Endothelial cell of umbilical vein (primary cell): ENCODE measurements around the gene FOXP4. TPM values are rescaled to one million over a fixed set of nuclear protein-coding genes. Genes with fewer than 3 reads are reported as not detected.

Experiments
- BruUV-seq: library from RNA; stranded (reverse); fragments of 400-500 nt; replicated peaks from 2 replicates; lab custom pipeline; 2021; lab: Mats Ljungman, UMichigan
- CTCF ChIA-PET: fragments of 300-600, 350-600 bp; sonication (Branson Sonifier 250); formaldehyde crosslinking; loops from one replicate; lab custom pipeline; 2021; ENCODE audit warnings: antibody characterized with exemption, inconsistent platforms; lab: Charles Lee
- POLR2A ChIA-PET: fragments of 300-600, 350-600 bp; sonication (Branson Sonifier 250); formaldehyde crosslinking; loops from one replicate; lab custom pipeline; 2021; ENCODE audit warnings: antibody characterized with exemption, inconsistent platforms; lab: Charles Lee
- DNase-seq: peaks from one replicate; pipeline ENCODE4 v3.0.0-alpha.2; 2011; ENCODE audit warnings: low read depth, low spot score
- FAIRE-seq: peaks from 2 replicates; lab custom pipeline; 2011; peaks lifted over from hg19 to GRCh38; lab: Jason Lieb, UNC
- H2AFZ ChIP-seq: 2 replicates; pipeline ENCODE4 v1.6.0; 2012; ENCODE audit warnings: low read depth, low read length, control low read depth, inconsistent platforms
- H3K27ac ChIP-seq: 2 replicates; pipeline ENCODE4 v1.5.1; 2011; ENCODE audit warnings: low read depth, mild to moderate bottlenecking, control low read depth, low read length, moderate library complexity; ENCODE audit not compliant: insufficient read depth
- H3K27me3 ChIP-seq, 2 experiments: 2 replicates each; pipeline versions ENCODE4 v1.6.0 to v1.6.1; 2011; ENCODE audit warnings: low read length in 2 of 2, mixed read lengths in 1 of 2; ENCODE audit not compliant: control insufficient read depth in 2 of 2, insufficient read depth in 2 of 2
- H3K36me3 ChIP-seq, 2 experiments: 2 replicates in 1 of 2; 3 replicates in 1 of 2; pipeline ENCODE4 v1.5.1; 2011; ENCODE audit warnings: low read length in 2 of 2, mild to moderate bottlenecking in 1 of 2, moderate library complexity in 1 of 2; ENCODE audit not compliant: control insufficient read depth in 2 of 2, insufficient read depth in 2 of 2; ENCODE audit errors: extremely low read depth in 1 of 2
- H3K4me1 ChIP-seq: 3 replicates; pipeline ENCODE4 v1.5.1; 2011; ENCODE audit warnings: mild to moderate bottlenecking, low read length; ENCODE audit not compliant: control insufficient read depth, insufficient read depth; ENCODE audit errors: extremely low read depth
- H3K4me2 ChIP-seq: 2 replicates; pipeline ENCODE4 v1.6.1; 2011; ENCODE audit warnings: low read length, control low read depth, mixed read lengths; ENCODE audit not compliant: insufficient read depth
- H3K4me3 ChIP-seq, 3 experiments: fragments of 200-600 bp in 1 of 3; sonication (generic), shearing (Covaris generic) in 1 of 3; replicated peaks in 1 of 3; 2 replicates each; pipeline ENCODE4 v1.5.1; 2011 to 2016; ENCODE audit warnings: control low read depth in 3 of 3, low read length in 3 of 3, mild to moderate bottlenecking in 2 of 3, inconsistent platforms in 1 of 3, low read depth in 1 of 3, moderate library complexity in 1 of 3; ENCODE audit not compliant: insufficient read depth in 1 of 3
- H3K79me2 ChIP-seq: 2 replicates; pipeline ENCODE4 v1.6.0; 2012; ENCODE audit warnings: low read length, inconsistent platforms; ENCODE audit not compliant: control insufficient read depth, insufficient read depth
- H3K9ac ChIP-seq: replicated peaks from 2 replicates; pipeline ENCODE3; 2011; ENCODE audit warnings: low read length, control low read depth; ENCODE audit not compliant: insufficient read depth; ENCODE audit errors: extremely low read depth
- H3K9me1 ChIP-seq: replicated peaks from 3 replicates; pipeline ENCODE4 v1.6.0; 2011; ENCODE audit warnings: mild to moderate bottlenecking, low read length; ENCODE audit not compliant: control insufficient read depth, insufficient read depth; ENCODE audit errors: extremely low read depth
- H3K9me3 ChIP-seq: replicated peaks from 2 replicates; pipeline ENCODE4 v1.5.1; 2012; ENCODE audit warnings: low read length, inconsistent platforms; ENCODE audit not compliant: control insufficient read depth, insufficient read depth
- H4K20me1 ChIP-seq: replicated peaks from 2 replicates; pipeline ENCODE3; 2011; ENCODE audit warnings: mild to moderate bottlenecking, low read length; ENCODE audit not compliant: control insufficient read depth, insufficient read depth; ENCODE audit errors: extremely low read depth
- CTCF ChIP-seq, 2 donors: IDR thresholded peaks; 1 replicate in 1 of 2; 2 replicates in 1 of 2; pipeline ENCODE4 v1.5.1; 2011; ENCODE audit warnings: low read length in 2 of 2, mild to moderate bottlenecking in 2 of 2, moderate library complexity in 2 of 2, control low read depth in 1 of 2, inconsistent platforms in 1 of 2, low read depth in 1 of 2; ENCODE audit not compliant: insufficient read depth in 1 of 2; ENCODE audit errors: extremely low read depth in 1 of 2
- EZH2 ChIP-seq: IDR thresholded peaks from 2 replicates; pipeline ENCODE4 v1.6.1; 2012; ENCODE audit warnings: borderline replicate concordance, low read depth, mild to moderate bottlenecking, moderate library complexity, low read length, inconsistent platforms; ENCODE audit not compliant: severe bottlenecking
- FOS ChIP-seq: IDR thresholded peaks from 2 replicates; pipeline ENCODE4 v1.6.1; 2011; ENCODE audit warnings: mild to moderate bottlenecking, low read length, moderate library complexity, borderline replicate concordance; ENCODE audit not compliant: insufficient read depth
- JUN ChIP-seq: IDR thresholded peaks from 2 replicates; pipeline ENCODE4 v1.6.1; 2011; ENCODE audit warnings: borderline replicate concordance, low read depth; ENCODE audit not compliant: insufficient read length, insufficient read depth
- MYC ChIP-seq: IDR thresholded peaks from one replicate; pipeline ENCODE4 v1.6.1; 2011; ENCODE audit warnings: mild to moderate bottlenecking, low read depth, low read length
- POLR2A ChIP-seq: IDR thresholded peaks from 2 replicates; pipeline ENCODE4 v1.6.1; 2012; ENCODE audit warnings: low read depth, mild to moderate bottlenecking, control low read depth, low read length
- POLR2AphosphoS5 ChIP-seq: IDR thresholded peaks from 2 replicates; pipeline ENCODE4 v1.6.1; 2012; ENCODE audit warnings: low read depth, mild to moderate bottlenecking, control low read depth, low read length, moderate library complexity; ENCODE audit not compliant: insufficient read depth
- dilution Hi-C: fragments of 300-500 bp; cut with MboI; formaldehyde crosslinking; loops from one replicate; pipeline ENCODE4 v1.15.0; 2019; ENCODE audit warnings: low sequenced_read_pairs; ENCODE audit not compliant: extremely low pct_ligation_motif_present
- intact Hi-C: fragments of 100-400 bp; cut with micrococcal nuclease; formaldehyde crosslinking; loops from one replicate; pipeline ENCODE4 v1.10.0; 2022
- polyA plus RNA-seq, 4 experiments: library from polyadenylated mRNA; depleted of rRNA in 3 of 4; stranded (reverse) in 3 of 4; unstranded in 1 of 4; fragments of >200 nt; gene quantifications; 2 replicates each; pipeline versions ENCODE4 v1.2.1 to v1.2.3, GENCODE V29; 2011 to 2012; ENCODE audit warnings: missing spikeins in 1 of 4
- total RNA-seq: library from RNA; stranded (reverse); gene quantifications from 2 replicates; pipeline ENCODE4 v1.2.3, GENCODE V29; 2021

Gene FOXP4
- total and polyA plus RNA-seq, 2 donors (not counting 3 experiments of a cell fraction or from before 2014, with no cell fraction given): 5.6 to 23.9 TPM

GRCh38 chr6:41588111-41588510, 41.9 kb downstream of the FOXP4 start:
- TF ChIP-seq POLR2A (no peak), POLR2AphosphoS5 (no peak), EZH2 (no peak), CTCF (IDR thresholded peaks at IDR 0.05; ENCODE audit: extremely low read depth in 1 of 2, insufficient read depth in 1 of 2, low read depth in 1 of 2, low read length in 2 of 2) (no peak), FOS (no peak), JUN (no peak), MYC (no peak)
- Histone ChIP-seq H3K27me3 (no peaks in the 10 kb centered on the region), H2AFZ (no peak overlapping the region), H3K9me1 (no peaks in the 10 kb centered on the region), H3K79me2 (no peaks in the 10 kb centered on the region), H3K9ac (no peak overlapping the region), H3K4me3 (no peak overlapping the region), H3K9me3 (no peaks in the 10 kb centered on the region), H3K4me2 (no peak overlapping the region), H4K20me1 (no peaks in the 10 kb centered on the region), H3K27ac (no peak overlapping the region), H3K4me1 (no peaks in the 10 kb centered on the region), H3K36me3 (peaks cover 0 to 20% of the 10 kb centered on the region in 2 experiments)
- no TSS peak for BruUV-seq
- no peak for FAIRE-seq
- ChIA-PET CTCF (interaction anchor here (1.1 to 1.6 kb wide), 4 partner anchors 15 to 216 kb away, joined by 3 to 8 read pairs (median 6); no protein-coding TSS in a partner anchor), POLR2A (no interaction called here)
- dilution Hi-C loops (no loop called here), intact Hi-C loops (no loop called here)
- DNase-seq: no peak
